HepG2 (cell line): Measurements from ENCODE around the gene ITGA6. TPM values are rescaled to one million over a fixed set of nuclear protein-coding genes. Genes with fewer than 3 reads are reported as not detected.

Source experiments
- ARNT ChIP-seq: fragments of 450-650 bp; IDR thresholded peaks from 2 replicates; pipeline ENCODE4 v1.6.1; 2017
- ATF7 ChIP-seq, 2 experiments: fragments of 450-650 bp in 1 of 2; sonication (generic) in 1 of 2; formaldehyde crosslinking in 1 of 2; IDR thresholded peaks; 2 replicates each; pipeline versions ENCODE4 v1.4.0 to v1.6.1; 2016 to 2020; ENCODE audit warnings: antibody characterized with exemption in 1 of 2, mild to moderate bottlenecking in 1 of 2, missing genetic modification reagents in 1 of 2
- CBFB ChIP-seq: sonication (generic); formaldehyde crosslinking; IDR thresholded peaks from 2 replicates; pipeline ENCODE4 v1.4.0; 2020; ENCODE audit warnings: missing genetic modification reagents
- CBX1 ChIP-seq: IDR thresholded peaks from one replicate; pipeline ENCODE4 v1.6.1; 2016; ENCODE audit warnings: antibody characterized with exemption, low read depth
- FOXO4 ChIP-seq: sonication (generic); formaldehyde crosslinking; conservative IDR thresholded peaks from 2 replicates; pipeline ENCODE4 v1.8.1; 2023; ENCODE audit warnings: missing genetic modification reagents
- GLMP ChIP-seq: sonication (generic); formaldehyde crosslinking; IDR thresholded peaks from 2 replicates; pipeline ENCODE4 v1.9.0; 2021; ENCODE audit warnings: missing genetic modification reagents, mild to moderate bottlenecking, borderline replicate concordance
- HNF4A ChIP-seq: sonication (generic); formaldehyde crosslinking; IDR thresholded peaks from 2 replicates; pipeline ENCODE4 v1.4.0; 2020; ENCODE audit warnings: missing genetic modification reagents
- KDM3A ChIP-seq: IDR thresholded peaks from 2 replicates; pipeline ENCODE4 v1.6.1; 2018; ENCODE audit warnings: low read depth, missing compliant biosample characterization
- MIXL1 ChIP-seq: IDR thresholded peaks from 2 replicates; pipeline ENCODE4 v1.6.1; 2016
- NONO ChIP-seq, 2 experiments: fragments of 450-650 bp in 1 of 2; sonication (generic) in 1 of 2; formaldehyde crosslinking in 1 of 2; IDR thresholded peaks in 1 of 2; conservative IDR thresholded peaks in 1 of 2; 2 replicates each; pipeline versions ENCODE4 v1.6.1 to v1.8.0; 2017 to 2022; ENCODE audit warnings: mild to moderate bottlenecking in 1 of 2, missing genetic modification reagents in 1 of 2, moderate library complexity in 1 of 2
- NR2C2 ChIP-seq: sonication (generic); formaldehyde crosslinking; IDR thresholded peaks from 2 replicates; pipeline ENCODE4 v1.4.0; 2020; ENCODE audit warnings: missing genetic modification reagents, mild to moderate bottlenecking, moderate library complexity, borderline replicate concordance
- SMARCC2 ChIP-seq: fragments of 450-650 bp; IDR thresholded peaks from 2 replicates; pipeline ENCODE4 v1.6.1; 2017; ENCODE audit warnings: antibody characterized with exemption, mild to moderate bottlenecking
- SRSF1 ChIP-seq: fragments of 200-400 bp; formaldehyde crosslinking; optimal IDR thresholded peaks from 2 replicates; pipeline ENCODE3; 2017; ENCODE audit warnings: mild to moderate bottlenecking, low read depth, low read length, moderate library complexity
- THAP9 ChIP-seq: sonication (generic); formaldehyde crosslinking; IDR thresholded peaks from 2 replicates; pipeline ENCODE4; 2020; ENCODE audit warnings: missing genetic modification reagents, mild to moderate bottlenecking, borderline replicate concordance
- ZNF543 ChIP-seq: sonication (generic); formaldehyde crosslinking; IDR thresholded peaks from 2 replicates; pipeline ENCODE4 v1.4.0; 2020; ENCODE audit warnings: mild to moderate bottlenecking, missing genetic modification reagents
- ZNF609 ChIP-seq: sonication (generic); formaldehyde crosslinking; IDR thresholded peaks from 2 replicates; pipeline ENCODE4 v1.4.0; 2020; ENCODE audit warnings: mild to moderate bottlenecking, missing genetic modification reagents, borderline replicate concordance
- ZNF713 ChIP-seq: sonication (generic); formaldehyde crosslinking; IDR thresholded peaks from 2 replicates; pipeline ENCODE4 v1.4.0; 2020; ENCODE audit warnings: mild to moderate bottlenecking, missing genetic modification reagents
- ZNF777 ChIP-seq: sonication (generic); formaldehyde crosslinking; IDR thresholded peaks from 2 replicates; pipeline ENCODE4 v1.4.0; 2020; ENCODE audit warnings: missing genetic modification reagents
- ZNF83 ChIP-seq: sonication (generic); formaldehyde crosslinking; IDR thresholded peaks from 2 replicates; pipeline ENCODE4 v1.4.0; 2020; ENCODE audit warnings: missing genetic modification reagents, mild to moderate bottlenecking, borderline replicate concordance
- polyA plus RNA-seq, 8 experiments: library from polyadenylated mRNA; depleted of rRNA in 3 of 8; stranded (reverse) in 7 of 8; unstranded in 1 of 8; fragments of >200 nt; fragmentation: Illumina TruSeq in 4 of 8; extraction: Trizol in 4 of 8; gene quantifications; 2 replicates each; pipeline versions ENCODE4 v1.2.1 to v1.2.3, GENCODE V29; 2011 to 2016; ENCODE audit warnings: low read depth in 4 of 8, missing spikeins in 1 of 8, mixed read lengths in 1 of 8; ENCODE audit not compliant: insufficient read depth in 1 of 8
- total RNA-seq, 5 experiments: library from RNA; depleted of rRNA; stranded (reverse); fragments of >200 nt; fragmentation: Illumina TruSeq; extraction: Trizol; gene quantifications; 2 replicates each; pipeline ENCODE4 v1.2.3, GENCODE V29; 2016; ENCODE audit warnings: low read depth in 1 of 5

The ITGA6 gene
- total and polyA plus RNA-seq, 2 of the 13 experiments (the other 11 are each of a cell fraction or from before 2014, with no cell fraction given): 24.0 to 92.5 TPM

- TF ChIP-seq GLMP (CRISPR knock-in tag) (no peak), SRSF1 (no peak), FOXO4 (CRISPR knock-in tag) (no peak), SMARCC2 (no peak), ZNF713 (CRISPR knock-in tag) (no peak), THAP9 (CRISPR knock-in tag) (no peak), CBFB (CRISPR knock-in tag) (no peak), ZNF543 (CRISPR knock-in tag) (no peak), HNF4A (peak; percentile 57; the same call in 1 of the 2 replicates), MIXL1 (CRISPR knock-in tag) (no peak), NR2C2 (CRISPR knock-in tag) (0 out of 2 replicates have a peak, but pooled peaks have one; percentile 4), ARNT (no peak), ZNF777 (CRISPR knock-in tag) (peak; percentile 11; the same call in 1 of the 2 replicates), ZNF609 (CRISPR knock-in tag) (no peak), KDM3A (CRISPR knock-in tag) (0 out of 2 replicates have a peak, but pooled peaks have one; percentile 6), ATF7 (IDR thresholded peaks at IDR 0.05) (no peak), ATF7 (CRISPR knock-in tag; IDR thresholded peaks at IDR 0.05) (no peak), NONO (IDR thresholded peaks at IDR 0.05) (no peak), NONO (CRISPR knock-in tag; conservative IDR thresholded peaks at IDR 0.05) (no peak), ZNF83 (CRISPR knock-in tag) (no peak), CBX1 (no peak)
These were observed 825 bp downstream of the ITGA6 start (continued) for GRCh38 chr2:172427990-172428831.
